Left lobe of liver (tissue), 1 donor: ENCODE data around the gene MED10. TPM values are rescaled to one million over a fixed set of nuclear protein-coding genes. Genes with fewer than 3 reads are reported as not detected.

Source experiments
- total RNA-seq: library from RNA; stranded (reverse); gene quantifications from one replicate; pipeline ENCODE4 v1.2.1, GENCODE V29; 2021
- donor health status: DM: no; HTN: yes; CAD: no.

MED10 gene
- total RNA-seq, 1 donor from 2014 or later: 9.5 TPM

Other genes with a start within 250 kb of the MED10 start
- gene UBE2QL1, start 70.3 kb upstream of the MED10 start, total RNA-seq: 0.38 TPM